HG02840 (cell line): ENCODE measurements around the gene LAMTOR3.

ENCODE experiments used
- ATAC-seq: cut with Tn5 transposase; IDR thresholded peaks from one replicate; pipeline ENCODE4 v1.9.1; 2021; ENCODE audit warnings: mild to moderate bottlenecking, moderate library complexity, moderate number of reproducible peaks; ENCODE audit not compliant: unreplicated experiment, low FRiP score

Gene LAMTOR3

DNA sequence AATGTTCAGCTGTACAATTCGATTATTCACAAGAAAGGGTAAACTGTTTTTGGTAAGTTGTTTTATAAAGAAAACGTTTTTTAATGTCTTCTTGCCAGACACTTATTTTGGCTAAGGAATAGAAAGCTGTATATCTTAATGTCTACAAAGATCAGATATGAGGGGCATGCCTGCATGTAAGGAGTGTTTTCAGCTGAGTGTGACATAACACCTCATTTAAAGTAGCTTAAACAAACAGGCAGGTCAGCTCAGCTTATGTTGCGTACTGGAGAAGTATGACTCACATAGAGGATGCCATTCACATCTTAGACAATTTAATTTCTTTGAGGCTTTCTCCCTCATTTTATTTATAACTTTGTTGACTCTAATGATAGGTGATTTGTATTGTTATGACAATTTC is 30.4 kb downstream of the LAMTOR3 start:
- ATAC-seq: no peak

DNA sequence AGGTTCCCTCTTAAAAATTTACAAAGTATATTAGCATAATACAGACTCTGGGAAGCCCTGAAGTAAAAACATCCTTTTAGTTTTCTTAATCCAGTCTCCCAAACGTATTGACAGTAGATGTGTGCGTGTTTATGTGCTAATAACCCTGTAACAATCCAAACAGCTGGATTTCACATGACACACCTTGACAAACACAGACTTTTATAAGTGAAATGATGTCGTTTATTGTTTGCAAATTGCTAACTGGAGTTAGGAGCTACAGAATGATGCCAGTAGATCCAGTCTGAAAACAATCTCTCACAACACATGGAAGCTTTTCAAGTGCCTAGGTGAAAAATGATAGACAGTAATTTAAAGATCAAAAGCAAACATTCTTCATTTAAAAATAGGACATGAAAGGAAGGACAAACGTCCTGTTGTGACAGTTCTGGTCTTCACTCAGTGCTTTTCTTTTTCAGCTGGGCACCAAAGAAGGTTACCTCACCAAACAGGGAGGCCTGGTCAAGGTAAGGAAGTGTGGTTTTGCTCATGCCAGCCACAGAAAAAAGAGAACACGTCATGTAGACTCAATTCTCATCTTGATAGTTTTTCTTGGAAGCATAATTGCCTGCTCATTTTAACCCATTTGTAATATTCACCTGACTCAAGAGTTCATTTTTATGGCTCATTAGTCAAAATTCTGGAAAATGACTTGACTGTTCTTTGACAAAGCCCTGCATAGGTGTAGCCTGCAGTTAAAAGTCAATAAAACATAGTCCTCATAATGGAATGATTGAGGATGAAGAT is 32.9 kb downstream of the LAMTOR3 start:
- ATAC-seq: no peak

DNA sequence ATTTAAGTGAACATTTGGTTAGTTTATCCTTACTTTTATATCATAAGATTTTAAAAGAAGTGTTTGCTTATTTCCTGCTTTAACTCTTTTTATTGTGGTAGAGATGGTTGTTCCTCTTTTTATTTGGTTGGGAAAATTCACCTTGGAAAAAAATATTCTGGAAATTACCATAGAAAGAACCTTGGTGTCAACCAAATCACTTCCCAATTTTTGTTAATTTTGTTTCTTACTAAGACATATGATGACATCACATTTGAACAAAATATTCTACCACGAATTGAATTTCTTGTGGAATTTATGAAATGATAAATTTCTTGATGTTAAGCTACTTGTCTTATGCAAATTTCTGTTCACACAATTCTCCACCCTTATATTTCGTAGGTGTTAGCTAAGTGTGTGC is 33.7 kb downstream of the LAMTOR3 start:
- no peak for ATAC-seq

DNA sequence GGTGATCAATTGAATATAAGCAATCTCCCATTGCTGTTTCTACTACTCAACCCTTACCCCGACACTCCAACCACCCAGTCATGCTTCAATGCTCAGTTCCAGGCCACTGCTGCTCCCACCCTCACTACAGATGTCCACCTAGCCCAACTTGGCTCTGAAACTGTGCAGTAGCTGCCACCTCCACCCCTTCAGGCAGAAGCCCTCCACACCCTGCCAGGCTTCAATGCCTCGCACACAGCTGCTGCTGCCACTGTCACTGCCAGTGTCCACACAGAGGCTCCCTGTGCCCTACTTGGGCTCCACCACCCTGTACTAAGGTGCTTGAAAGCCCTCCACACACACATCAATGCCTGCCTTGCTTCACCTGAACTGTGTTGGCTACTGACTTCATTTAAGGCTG is 34.6 kb downstream of the LAMTOR3 start:
- ATAC-seq: no peak

DNA sequence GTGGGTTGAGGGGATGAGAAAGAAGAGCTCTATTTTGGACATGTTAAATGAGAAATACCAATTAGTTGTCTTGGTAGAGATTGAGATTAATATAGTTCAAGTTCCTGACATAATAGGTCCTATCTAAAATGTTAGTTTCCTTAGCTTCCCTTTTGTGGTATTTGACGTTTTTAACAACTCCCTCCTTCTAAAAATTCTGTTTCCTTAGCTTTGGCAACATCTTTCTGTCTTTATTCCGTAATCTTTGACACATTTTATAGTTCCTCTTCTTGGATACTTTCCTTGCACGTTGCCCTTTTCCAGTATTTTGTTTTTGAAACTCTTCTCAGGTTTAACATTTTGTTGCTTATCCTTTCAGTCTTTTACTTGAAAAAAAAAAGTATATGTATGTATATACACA is 36.9 kb downstream of the LAMTOR3 start:
- no peak for ATAC-seq

DNA sequence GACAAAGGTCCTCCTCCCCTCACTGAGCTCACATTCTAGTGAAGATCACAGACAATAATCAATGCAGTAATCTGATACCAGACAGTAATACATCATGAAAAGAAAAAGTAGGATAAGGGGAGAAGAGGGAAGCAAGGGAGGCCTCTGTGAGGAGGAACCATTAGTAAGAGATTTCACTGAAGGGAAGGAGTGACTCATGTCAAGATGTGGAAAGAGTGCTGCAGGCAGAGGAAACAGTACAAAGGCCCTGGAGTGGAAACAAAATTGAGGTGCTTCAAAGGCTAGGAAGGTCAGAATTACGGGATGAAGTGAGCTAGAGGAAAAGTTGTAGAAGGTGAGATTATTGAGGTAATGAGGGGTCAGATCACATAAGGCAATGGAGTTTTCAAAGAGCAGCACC is 38.1 kb downstream of the LAMTOR3 start:
- ATAC-seq: no peak

DNA sequence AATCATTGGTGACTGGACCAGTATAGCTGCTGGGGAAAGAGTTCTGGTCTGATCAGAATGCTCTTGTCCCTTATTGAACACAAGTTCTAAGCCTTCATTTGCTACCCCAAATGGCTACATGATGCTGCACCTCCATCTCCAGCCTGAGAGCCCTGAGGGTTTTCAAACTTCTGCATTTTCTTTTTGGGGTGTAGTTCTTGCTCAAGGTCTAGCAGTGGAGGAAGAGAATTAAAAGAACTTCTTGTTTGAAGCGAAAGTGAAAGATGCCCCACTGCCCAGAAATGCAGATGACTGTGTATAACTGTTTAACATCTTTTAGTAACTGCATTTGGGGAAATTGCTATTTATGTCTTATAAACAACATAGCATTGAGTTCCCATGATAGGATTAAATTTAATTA is 38.5 kb downstream of the LAMTOR3 start:
- ATAC-seq: peak; percentile 31

DNA sequence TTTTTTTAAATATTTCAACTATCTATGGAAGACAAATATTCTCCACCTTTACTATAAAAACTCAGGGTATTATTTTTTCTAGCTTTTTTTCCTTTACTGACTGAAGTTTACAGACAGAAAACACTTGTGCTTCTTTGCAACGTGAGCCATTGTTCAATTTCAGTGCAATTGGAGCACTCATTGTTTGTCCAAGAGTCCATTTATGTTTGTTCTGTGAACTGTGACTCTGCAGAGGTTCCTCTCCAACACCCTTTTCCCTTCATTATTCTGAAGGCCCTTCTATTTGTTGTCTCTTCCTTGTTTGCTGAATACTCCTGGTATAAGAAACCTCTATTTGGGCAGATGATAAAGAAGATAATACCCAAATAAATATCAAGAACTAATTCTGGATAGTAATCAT is 40.2 kb downstream of the LAMTOR3 start:
- no peak for ATAC-seq

DNA sequence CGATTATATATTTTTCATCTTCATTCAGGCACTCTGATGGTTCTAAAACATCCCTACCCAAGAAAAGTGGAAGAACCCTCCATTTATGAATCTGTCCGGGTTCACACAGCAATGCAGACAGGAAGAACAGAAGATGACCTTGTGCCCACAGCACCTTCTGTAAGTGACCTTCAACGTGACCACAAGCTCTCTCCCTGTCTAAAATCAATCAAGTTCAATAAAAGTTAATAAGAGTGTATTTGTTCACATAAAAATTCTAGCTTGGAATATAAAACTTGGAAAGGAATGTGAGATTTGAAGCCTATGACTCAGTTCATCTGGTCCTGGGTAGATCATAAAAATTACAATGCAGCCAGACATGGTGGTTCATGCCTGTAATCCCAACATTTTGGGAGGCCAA is 41.0 kb downstream of the LAMTOR3 start:
- ATAC-seq: no peak

DNA sequence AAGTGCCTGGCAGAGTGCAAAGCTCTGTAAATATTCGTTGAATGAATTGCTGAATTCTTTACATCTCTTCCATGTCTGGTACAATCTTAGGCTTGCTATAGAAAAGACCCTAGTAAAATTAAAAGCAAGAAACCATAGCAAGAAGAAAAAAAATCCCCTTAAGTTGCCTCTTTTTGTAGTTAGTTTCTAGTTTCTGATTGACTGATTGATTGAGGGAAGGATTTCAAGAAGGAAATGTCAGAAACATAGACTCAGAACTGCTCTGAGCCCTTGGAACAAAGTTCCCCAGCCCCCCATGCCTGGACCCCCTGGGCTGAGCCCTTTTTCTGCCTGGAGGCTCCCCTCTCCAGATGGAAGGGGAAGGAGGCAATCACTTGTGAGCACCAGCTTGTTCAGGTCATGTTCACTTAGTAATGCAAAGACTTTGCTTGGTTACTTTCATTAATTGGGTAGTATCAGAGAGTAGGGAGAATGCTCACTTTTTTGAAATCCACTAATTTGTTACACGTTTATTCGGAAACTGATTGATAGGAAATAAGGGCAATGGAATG is 42.0 kb downstream of the LAMTOR3 start:
- no peak for ATAC-seq

DNA sequence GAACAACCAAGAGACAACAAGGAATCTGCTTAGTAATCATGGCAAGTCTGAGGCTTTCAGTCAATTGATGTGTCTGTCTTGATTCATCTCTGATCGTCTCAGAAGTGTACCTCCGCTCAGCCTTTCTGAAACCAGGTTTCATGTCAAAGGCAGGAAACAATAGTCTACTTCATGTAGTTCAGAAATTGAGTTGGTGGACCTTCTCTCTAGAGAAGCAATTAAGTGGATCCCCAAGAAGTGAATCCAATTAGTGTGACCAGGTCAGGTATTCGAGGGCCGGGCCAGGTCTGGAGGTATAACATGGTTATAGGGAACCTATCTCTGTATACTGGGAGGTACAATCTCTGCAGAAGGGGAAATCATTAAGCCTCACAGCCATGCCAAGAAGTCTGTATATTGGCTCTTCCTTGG is 45.6 kb downstream of the LAMTOR3 start:
- ATAC-seq: peak; percentile 36

DNA sequence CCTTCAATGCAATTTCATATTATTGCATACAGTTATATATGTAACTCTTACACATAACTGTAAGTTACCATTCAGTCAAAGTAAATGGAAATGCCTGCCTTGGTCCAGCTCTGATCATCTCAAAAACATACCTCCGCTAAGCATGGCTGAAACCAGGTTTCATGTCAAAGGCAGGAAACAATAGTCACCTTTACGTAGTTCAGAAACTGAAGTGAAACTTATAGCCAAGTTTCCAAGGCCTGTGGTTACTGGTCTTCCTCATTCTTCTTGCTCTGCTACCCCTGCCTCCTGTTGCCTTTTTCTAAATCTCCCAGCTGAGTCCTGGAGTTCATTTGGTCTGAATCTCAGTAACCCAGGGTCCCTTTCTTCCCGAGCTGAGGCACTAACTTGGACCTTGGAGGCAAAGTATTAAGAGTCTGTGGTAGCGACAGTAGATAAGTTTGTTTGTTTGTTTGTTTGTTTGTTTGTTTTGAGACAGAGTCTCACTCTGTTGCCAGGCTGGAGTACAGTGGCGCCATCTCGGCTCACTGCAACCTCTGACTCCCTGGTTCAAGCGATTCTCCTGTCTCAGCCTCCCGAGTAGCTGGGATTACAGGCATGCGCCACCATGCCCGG is 46.8 kb downstream of the LAMTOR3 start:
- peak; percentile 65 for ATAC-seq

DNA sequence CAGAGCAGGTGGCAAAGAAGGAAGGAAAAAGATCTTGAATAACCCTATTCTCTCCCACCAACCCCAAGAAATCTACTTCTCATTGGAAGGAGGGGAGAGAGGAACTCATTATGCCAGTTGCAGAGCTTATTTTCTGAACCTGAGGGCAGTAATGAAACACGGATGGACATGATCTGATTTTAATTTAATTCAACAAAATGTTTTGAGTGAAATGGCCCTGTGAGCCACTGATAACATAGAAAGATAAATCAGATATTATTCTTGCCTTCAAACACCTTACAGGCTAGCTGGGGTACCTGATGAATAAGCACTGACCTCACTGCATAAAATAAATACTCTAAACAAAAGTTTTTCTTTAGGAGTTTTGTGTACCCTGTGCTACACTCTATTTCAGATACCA is 47.3 kb downstream of the LAMTOR3 start:
- ATAC-seq: no peak

DNA sequence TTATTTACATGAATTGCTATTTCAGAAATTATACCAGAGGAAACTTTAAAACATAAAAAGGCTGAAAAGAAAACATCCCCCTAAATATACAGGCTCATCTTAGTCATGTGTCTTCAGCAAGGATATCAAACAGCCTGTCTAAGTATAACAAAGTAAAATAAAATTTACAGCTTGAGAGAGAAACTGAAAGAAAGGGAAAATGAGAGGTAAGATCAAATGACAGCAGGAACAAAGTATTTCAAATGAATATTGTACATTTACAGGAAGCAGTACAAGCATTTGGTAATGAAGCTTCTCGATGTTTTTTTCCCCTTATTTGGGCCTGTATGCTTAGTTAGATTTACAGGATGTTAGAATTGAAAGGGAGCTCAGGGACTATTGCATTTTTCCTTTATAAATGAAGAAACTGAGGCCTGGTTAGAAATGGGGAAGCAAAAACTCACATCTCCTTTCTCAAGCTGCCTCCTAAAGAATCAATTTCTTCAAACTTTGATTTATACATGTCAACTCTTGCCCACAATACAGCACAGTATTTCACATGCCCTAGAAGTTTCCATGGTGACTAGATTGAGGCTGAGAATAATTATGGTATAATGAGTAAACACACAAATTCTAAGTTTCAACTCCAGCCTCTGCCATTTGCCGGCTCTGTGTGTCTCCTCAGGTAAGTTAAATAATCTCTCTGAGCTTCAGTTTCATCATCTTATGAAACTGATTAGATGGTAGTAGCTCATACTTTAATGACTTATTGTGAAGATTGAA is 48.3 kb downstream of the LAMTOR3 start:
- no peak for ATAC-seq

DNA sequence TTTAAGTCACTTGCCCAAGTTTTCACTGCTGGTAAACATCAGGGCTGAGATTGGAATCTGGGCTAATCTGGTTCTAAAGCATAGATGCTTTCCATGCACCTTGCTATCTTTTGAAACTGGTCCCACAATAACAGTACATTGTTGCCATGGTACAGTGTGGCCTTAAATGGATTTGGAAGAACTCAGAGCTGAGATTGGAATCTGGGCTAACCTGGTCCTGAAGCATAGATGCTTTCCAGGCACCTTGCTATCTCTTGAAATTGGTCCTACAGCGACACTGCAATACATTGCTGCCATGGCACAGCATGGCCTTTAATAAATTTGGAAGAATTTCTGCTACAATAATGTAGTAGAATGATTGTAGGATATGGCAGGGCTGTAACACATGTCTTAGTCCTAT is 49.0 kb downstream of the LAMTOR3 start:
- ATAC-seq: no peak

DNA sequence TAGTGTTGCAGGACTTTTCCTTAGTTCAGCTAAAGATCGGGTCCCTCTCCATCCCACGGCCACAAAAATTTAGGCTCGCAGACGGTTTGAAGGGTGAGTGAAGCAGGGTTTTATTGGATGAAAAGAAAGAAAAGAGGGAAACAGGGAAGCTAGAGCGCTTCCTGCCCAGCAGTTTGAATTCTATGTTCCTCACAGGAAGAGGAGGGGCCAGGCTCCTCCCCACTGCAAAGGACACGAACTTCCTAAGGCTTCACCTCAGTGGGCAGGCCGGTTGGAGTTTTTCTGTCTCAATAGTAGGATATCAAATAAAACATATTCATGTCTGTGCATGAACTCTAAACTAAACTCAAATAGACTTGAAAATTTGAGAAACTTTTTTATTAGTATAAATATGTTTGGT is 50.2 kb downstream of the LAMTOR3 start:
- ATAC-seq: no peak

DNA sequence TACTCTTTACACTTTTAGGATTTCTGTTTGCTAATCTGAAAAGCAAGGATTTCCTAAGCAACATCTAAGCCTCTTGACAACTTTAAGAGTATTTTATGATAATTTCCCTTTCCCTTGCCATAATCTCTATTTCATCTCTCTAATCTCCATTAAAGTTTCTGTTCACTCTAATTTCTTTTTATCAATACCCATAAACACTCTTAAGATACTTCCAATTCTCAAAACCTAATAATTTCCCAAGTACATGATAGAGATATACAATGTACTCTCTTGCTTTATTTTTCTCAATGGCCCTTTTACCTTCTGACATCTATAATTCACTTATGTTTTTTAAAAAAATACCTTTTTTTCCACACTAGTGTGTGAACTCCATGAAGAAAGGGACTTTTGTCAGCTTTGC is 50.8 kb downstream of the LAMTOR3 start:
- no peak for ATAC-seq

DNA sequence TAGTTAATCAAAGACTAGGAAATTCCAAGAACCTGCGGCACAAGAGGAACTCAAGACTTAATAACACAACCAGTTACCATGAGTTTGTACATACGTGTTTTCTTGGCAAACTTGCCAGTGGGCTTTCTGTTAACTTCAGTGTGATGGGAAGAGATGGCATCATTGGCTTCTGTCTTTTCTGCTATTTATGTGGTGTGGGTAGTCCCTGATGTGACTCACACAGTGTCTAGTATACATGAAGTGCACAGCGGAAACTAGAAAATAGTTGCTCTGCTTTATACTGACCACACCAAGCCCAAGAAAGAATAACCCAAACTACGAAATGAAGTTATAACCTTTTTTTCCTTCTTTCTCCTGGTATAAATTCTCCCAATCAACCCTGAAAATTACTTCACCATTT is 53.1 kb downstream of the LAMTOR3 start:
- no peak for ATAC-seq

DNA sequence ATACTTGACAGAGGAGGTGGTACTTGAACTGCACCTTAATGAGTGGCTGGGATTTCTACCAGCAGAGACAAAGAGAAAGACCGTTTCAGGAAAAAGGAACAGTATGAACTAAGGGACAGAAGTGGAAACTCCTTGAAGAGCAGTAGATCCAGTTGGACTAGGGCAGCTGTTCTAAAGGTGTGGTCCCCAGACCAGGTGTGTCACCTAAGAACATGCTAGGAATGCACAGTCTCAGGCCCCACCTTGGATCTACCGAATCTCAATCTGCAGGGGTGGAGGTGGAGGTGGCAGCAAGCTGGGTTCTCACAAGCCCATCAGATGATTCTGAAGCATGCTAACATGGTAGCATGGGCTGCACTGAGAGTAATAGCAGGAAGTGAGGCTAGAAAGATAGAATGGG is 55.3 kb downstream of the LAMTOR3 start:
- no peak for ATAC-seq

DNA sequence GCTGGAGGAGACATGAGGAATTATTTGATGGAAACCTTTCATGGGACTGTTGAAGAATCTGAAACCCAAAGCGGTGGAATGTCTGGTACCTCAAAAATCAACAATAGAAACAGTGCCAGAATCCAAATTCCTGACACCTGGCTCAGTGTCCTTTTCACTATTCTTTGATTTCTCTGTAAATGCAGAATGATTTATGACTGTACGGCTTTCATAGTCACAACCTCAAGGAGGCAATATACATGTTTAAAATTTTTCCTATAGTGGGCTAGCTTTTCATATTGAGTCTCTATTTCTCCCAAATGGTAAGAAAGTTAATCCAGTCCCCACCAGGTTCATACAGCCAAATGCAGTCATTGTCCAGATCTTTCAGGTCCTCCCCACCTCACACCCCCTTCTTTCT is 58.3 kb downstream of the LAMTOR3 start:
- no peak for ATAC-seq

DNA sequence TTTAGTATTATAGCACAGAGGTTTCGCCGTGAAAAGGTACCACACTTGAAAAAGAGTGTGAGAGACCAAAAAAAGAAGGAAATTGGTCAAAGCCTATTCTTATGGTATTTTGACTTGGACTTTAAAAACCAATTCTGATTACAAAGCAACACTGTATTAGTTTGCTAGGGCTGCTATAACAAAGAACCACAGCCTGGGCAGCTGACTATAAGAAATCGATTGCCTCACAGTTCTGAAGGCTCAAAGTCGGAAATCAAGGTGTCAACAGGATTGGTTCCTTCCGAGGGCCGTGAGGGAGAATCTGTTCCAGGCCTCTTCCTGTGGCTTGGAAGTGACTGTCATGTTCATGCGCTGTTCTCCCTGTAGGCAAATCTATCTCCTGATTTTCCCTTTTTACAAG is 59.7 kb downstream of the LAMTOR3 start:
- no peak for ATAC-seq
